OCI-LY7 (cell line): Measurements from ENCODE around the gene DLGAP1. TPM values are rescaled to one million over a fixed set of nuclear protein-coding genes. Genes with fewer than 3 reads are reported as not detected.

Experiments
- BruUV-seq: library from RNA; stranded (reverse); fragments of 400-500 nt; replicated peaks from 2 replicates; lab custom pipeline; 2021; lab: Mats Ljungman, UMichigan
- CTCF ChIA-PET: fragments of 300-600 bp; sonication (Branson Sonifier 250); formaldehyde crosslinking; loops from one replicate; lab custom pipeline; 2022; ENCODE audit warnings: antibody characterized with exemption; ENCODE audit not compliant: unreplicated experiment; lab: Charles Lee
- POLR2A ChIA-PET: fragments of 300-600 bp; sonication (Branson Sonifier 250); formaldehyde crosslinking; loops from one replicate; lab custom pipeline; 2022; ENCODE audit warnings: antibody characterized with exemption; lab: Charles Lee
- DNase-seq: peaks from one replicate; pipeline ENCODE4 v3.0.0-alpha.2; 2015; ENCODE audit warnings: low spot score
- H2AFZ ChIP-seq: fragments of 200-600 bp; sonication (generic), shearing (Covaris generic); 2 replicates; pipeline ENCODE4 v1.6.1; 2014; ENCODE audit warnings: mild to moderate bottlenecking, antibody characterized with exemption, low read length, moderate library complexity
- H3K27ac ChIP-seq: fragments of 200-600 bp; sonication (generic); 2 replicates; pipeline ENCODE4 v1.5.1; 2014; ENCODE audit warnings: mixed run types, low read depth, mild to moderate bottlenecking, moderate library complexity, low read length, inconsistent platforms; ENCODE audit not compliant: poor library complexity, severe bottlenecking
- H3K36me3 ChIP-seq: fragments of 200-600 bp; sonication (generic); 2 replicates; pipeline ENCODE4 v1.6.1; 2014; ENCODE audit warnings: mild to moderate bottlenecking, antibody characterized with exemption, low read length, moderate library complexity, mixed read lengths; ENCODE audit not compliant: insufficient read depth
- H3K4me1 ChIP-seq: fragments of 200-600 bp; sonication (generic); 2 replicates; pipeline ENCODE4 v1.5.1; 2014; ENCODE audit warnings: mild to moderate bottlenecking, low read length; ENCODE audit not compliant: insufficient read depth, poor library complexity, severe bottlenecking
- H3K4me2 ChIP-seq: fragments of 200-600 bp; sonication (generic); 2 replicates; pipeline ENCODE4 v1.6.1; 2014; ENCODE audit warnings: mild to moderate bottlenecking, low read length
- H3K4me3 ChIP-seq: fragments of 200-600 bp; sonication (generic); 2 replicates; pipeline ENCODE4 v1.5.1; 2014; ENCODE audit warnings: mild to moderate bottlenecking, low read depth, low read length; ENCODE audit not compliant: poor library complexity, severe bottlenecking
- H3K79me2 ChIP-seq: fragments of 200-600 bp; sonication (generic); 2 replicates; pipeline ENCODE4 v1.6.1; 2016; ENCODE audit warnings: low read depth, mild to moderate bottlenecking, low read length, moderate library complexity, mixed read lengths; ENCODE audit not compliant: insufficient read depth
- H3K9me2 ChIP-seq: fragments of 200-600 bp; sonication (generic); 2 replicates; pipeline ENCODE4 v1.6.1; 2016; ENCODE audit warnings: mild to moderate bottlenecking, low read length, mixed read lengths; ENCODE audit not compliant: insufficient read depth
- H3K9me3 ChIP-seq: fragments of 200-600 bp; sonication (generic); 2 replicates; pipeline ENCODE4 v1.6.1; 2014; ENCODE audit warnings: mild to moderate bottlenecking, mixed run types, low read length, mixed read lengths
- H4K20me1 ChIP-seq: fragments of 200-600 bp; sonication (generic); 2 replicates; pipeline ENCODE4 v1.6.1; 2014; ENCODE audit warnings: mild to moderate bottlenecking, antibody characterized with exemption, low read length, moderate library complexity, mixed read lengths; ENCODE audit not compliant: insufficient read depth
- EZH2phosphoT487 ChIP-seq: fragments of 200-600 bp; sonication (generic); IDR thresholded peaks from 2 replicates; pipeline ENCODE4 v1.6.1; 2018; ENCODE audit warnings: low read depth, borderline replicate concordance, mild to moderate bottlenecking, mixed run types, antibody characterized with exemption, low read length, moderate library complexity, mixed read lengths
- intact Hi-C: fragments of 100-400 bp; cut with micrococcal nuclease; formaldehyde crosslinking; loops from one replicate; pipeline ENCODE4 v1.10.0; 2022; ENCODE audit not compliant: unreplicated experiment
- total RNA-seq, 2 experiments: library from RNA; depleted of rRNA in 1 of 2; stranded (reverse); fragments of >200 nt in 1 of 2; shearing (Covaris generic) in 1 of 2; gene quantifications; 2 replicates each; pipeline ENCODE4 v1.2.3, GENCODE V29; 2014 to 2022
- TF ChIP-seq, protein P1 (sequence below): fragments of 200-600 bp; sonication (generic); conservative IDR thresholded peaks from 2 replicates; pipeline ENCODE4 v1.5.1; 2014; ENCODE audit warnings: mild to moderate bottlenecking, antibody characterized with exemption, low read length, moderate library complexity, mixed read lengths

DLGAP1 gene
- total RNA-seq, 2 experiments from 2014 or later, result 0.22 TPM; not detected in 1

DNA sequence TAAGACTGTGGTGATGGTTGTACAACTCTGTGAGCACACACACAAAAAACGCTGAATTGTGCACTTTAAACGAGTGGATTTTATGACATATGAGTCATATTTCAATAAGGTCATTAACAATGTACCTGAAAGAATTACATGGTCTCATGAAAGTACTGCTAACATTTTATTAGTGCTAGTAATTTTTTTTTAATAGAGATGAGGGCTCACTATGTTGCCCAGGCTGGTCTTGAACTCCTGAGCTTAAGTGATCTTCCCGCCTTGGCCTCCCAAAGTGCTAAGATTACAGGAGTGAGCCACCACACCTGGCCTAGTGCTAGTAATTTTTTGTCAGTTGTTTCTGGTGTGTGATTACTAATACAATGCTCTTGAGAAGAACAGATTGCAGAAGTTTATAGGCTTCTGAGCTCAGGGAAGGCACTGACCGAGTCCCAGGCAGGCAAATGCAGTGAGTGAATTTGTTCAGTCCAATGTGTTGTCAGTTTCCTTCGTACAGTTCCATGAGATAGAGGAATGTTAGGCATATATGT is 828.1 kb downstream of the DLGAP1 start:
- Histone ChIP-seq H3K4me1 (peaks cover 12% of the 10 kb centered on the region), H2AFZ (no peak overlapping the region), H4K20me1 (no peaks in the 10 kb centered on the region), H3K27ac (no peak overlapping the region), H3K36me3 (no peaks in the 10 kb centered on the region), H3K79me2 (no peaks in the 10 kb centered on the region), H3K9me3 (no peaks in the 10 kb centered on the region), H3K4me2 (no peak overlapping the region), H3K9me2 (no peaks in the 10 kb centered on the region), H3K4me3 (no peak overlapping the region)
- DNase-seq, result no peak
- no TSS peak for BruUV-seq
- ChIA-PET CTCF (no interaction called here), POLR2A (interaction anchor here (0.5 to 1.1 kb wide), 6 partner anchors 13 to 75 kb away, joined by 3 to 4 read pairs (median 3); no protein-coding TSS in a partner anchor)
- intact Hi-C loops, result no loop called here
- TF ChIP-seq, protein P1, sequence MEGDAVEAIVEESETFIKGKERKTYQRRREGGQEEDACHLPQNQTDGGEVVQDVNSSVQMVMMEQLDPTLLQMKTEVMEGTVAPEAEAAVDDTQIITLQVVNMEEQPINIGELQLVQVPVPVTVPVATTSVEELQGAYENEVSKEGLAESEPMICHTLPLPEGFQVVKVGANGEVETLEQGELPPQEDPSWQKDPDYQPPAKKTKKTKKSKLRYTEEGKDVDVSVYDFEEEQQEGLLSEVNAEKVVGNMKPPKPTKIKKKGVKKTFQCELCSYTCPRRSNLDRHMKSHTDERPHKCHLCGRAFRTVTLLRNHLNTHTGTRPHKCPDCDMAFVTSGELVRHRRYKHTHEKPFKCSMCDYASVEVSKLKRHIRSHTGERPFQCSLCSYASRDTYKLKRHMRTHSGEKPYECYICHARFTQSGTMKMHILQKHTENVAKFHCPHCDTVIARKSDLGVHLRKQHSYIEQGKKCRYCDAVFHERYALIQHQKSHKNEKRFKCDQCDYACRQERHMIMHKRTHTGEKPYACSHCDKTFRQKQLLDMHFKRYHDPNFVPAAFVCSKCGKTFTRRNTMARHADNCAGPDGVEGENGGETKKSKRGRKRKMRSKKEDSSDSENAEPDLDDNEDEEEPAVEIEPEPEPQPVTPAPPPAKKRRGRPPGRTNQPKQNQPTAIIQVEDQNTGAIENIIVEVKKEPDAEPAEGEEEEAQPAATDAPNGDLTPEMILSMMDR, result no peak
- no peak for TF ChIP-seq EZH2phosphoT487

DNA sequence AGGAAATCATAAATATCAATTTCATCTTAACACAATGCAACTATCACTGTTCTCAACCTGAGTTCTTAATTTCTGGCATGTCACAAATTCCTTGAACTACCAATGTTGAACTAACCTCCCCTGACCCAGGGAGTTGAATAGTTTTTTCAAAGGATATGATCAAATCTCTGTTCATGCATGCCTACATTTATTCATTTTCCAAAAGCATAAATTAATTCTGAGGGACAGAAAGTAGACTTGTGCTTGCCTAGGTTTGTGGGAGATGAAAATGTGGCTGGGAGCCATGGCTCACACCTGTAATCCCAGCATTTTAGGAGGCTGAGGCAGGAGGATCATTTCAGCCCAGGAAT is 829.4 kb downstream of the DLGAP1 start:
- no peak overlapping the region for H3K27ac ChIP-seq
- no peaks in the 10 kb centered on the region for H3K36me3 ChIP-seq
- no peak overlapping the region for H3K4me3 ChIP-seq
- no TSS peak for BruUV-seq
- no peak for DNase-seq
- intact Hi-C loops, result no loop called here
- no peaks in the 10 kb centered on the region for H3K9me3 ChIP-seq
- no peak for TF ChIP-seq EZH2phosphoT487
- TF ChIP-seq, protein P1, result no peak
- peak overlapping the region; percentile 8; the same call in 1 of the 2 replicates for H2AFZ ChIP-seq
- no peak overlapping the region for H3K4me2 ChIP-seq
- ChIA-PET POLR2A (interaction anchor here (0.6 to 1.0 kb wide), 2 partner anchors 21 to 87 kb away, joined by 3 to 4 read pairs; no protein-coding TSS in a partner anchor), CTCF (no interaction called here)
- H3K9me2 ChIP-seq, result no peaks in the 10 kb centered on the region
- no peaks in the 10 kb centered on the region for H4K20me1 ChIP-seq
- no peaks in the 10 kb centered on the region for H3K79me2 ChIP-seq
- peaks cover 25% of the 10 kb centered on the region for H3K4me1 ChIP-seq

DNA sequence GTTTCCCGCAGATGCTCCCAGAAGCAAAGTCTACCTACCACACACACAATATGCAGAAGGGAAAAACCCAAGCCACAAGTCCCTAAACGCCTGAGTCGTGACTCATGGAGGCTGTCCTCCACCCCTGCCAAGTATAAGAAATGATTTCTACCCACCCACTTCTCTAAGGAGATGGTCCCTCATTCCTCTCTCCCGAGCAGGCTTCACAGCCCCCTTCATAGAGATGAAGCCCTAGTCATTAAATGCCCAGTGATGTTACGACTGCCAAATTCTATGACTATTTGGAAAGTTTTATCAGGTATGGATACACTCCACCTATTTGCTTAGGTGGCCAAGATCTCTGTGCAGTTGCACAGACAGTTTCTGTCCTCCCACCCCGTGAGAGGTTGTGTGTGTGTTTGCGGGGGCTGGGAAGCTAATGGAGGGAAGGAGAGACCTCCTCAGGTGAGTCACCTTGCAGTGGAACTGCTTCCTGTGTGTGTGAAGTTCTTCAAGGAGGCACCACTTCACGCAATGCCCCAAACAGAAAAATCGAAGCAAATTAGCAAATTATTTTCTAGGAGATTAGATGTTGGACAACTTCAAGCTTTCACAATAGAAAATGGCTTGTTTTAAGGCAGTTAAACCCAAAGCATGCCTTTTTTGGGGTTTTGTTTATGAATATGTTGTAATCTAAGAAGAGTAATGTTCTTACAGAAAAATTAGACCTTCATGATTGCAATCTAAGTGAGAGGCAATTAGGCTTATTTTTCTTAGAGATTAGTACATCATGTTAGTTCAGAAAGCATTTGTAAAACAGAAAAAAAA is 830.0 kb downstream of the DLGAP1 start:
- Histone ChIP-seq H4K20me1 (no peaks in the 10 kb centered on the region), H3K36me3 (no peaks in the 10 kb centered on the region), H3K79me2 (no peaks in the 10 kb centered on the region), H3K9me3 (no peaks in the 10 kb centered on the region), H3K4me1 (peaks cover 27% of the 10 kb centered on the region), H3K9me2 (no peaks in the 10 kb centered on the region), H3K27ac (no peak overlapping the region), H3K4me3 (no peak overlapping the region), H2AFZ (peak overlapping the region; percentile 8; the same call in 1 of the 2 replicates), H3K4me2 (no peak overlapping the region)
- POLR2A ChIA-PET, result no interaction called here
- intact Hi-C loops, result no loop called here
- DNase-seq, result no peak
- no TSS peak for BruUV-seq
- TF ChIP-seq EZH2phosphoT487, result no peak
- TF ChIP-seq, protein P1, result no peak
- CTCF ChIA-PET, result no interaction called here
